ENCODE results near the gene DOLPP1.

DNA sequence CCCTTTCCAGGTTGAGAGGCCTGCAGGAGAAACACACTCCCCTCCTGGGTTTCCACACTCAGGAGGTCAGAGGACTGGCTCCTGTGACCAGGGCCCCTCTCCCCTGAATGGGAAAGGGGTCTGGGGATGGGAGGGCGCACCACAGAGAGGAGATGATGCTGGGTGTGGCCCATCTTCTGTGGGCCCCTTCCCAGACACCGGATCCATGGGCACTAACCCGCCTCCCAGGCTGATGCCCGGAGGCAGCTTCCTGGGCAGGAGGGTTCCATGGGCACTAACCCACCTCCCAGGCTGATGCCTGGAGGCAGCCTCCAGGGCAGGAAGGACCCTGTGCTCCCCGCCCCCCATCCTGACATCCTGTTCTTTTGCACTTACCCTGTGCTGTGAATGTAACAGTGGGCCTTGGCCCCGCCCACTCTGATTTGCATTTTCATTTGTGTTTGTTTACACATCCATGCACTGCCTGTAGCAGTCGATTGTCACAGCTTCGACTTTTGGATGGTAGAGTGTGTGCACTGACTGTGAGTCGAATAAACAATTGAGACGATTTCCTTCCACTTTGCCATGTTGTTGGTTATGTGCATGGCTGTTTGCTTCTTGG lies 9.3 kb upstream of the DOLPP1 start:
- TF ChIP-seq ETS1 (CRISPR knock-in tag; IDR thresholded peaks at IDR 0.05) (no peak), ZBTB34 (CRISPR knock-in tag; IDR thresholded peaks at IDR 0.05) (no peak), USF2 (IDR thresholded peaks at IDR 0.05; ENCODE audit: low read depth, low read length) (no peak), USF2 (CRISPR knock-in tag; IDR thresholded peaks at IDR 0.05; ENCODE audit: borderline replicate concordance) (no peak), SETDB1 (CRISPR knock-in tag; IDR thresholded peaks at IDR 0.05; ENCODE audit: borderline replicate concordance) (no peak), POLR2AphosphoS2 (IDR thresholded peaks at IDR 0.05; ENCODE audit: low read depth, low read length) (no peak)

Data from HepG2 (cell line).